ENCODE results near the gene ZNF683. TPM values are rescaled to one million over a fixed set of nuclear protein-coding genes. Genes with fewer than 3 reads are reported as not detected.

Gene ZNF683
- total and polyA plus RNA-seq, 4 donors, result 0.09 to 0.17 TPM; not detected in 2

DNA sequence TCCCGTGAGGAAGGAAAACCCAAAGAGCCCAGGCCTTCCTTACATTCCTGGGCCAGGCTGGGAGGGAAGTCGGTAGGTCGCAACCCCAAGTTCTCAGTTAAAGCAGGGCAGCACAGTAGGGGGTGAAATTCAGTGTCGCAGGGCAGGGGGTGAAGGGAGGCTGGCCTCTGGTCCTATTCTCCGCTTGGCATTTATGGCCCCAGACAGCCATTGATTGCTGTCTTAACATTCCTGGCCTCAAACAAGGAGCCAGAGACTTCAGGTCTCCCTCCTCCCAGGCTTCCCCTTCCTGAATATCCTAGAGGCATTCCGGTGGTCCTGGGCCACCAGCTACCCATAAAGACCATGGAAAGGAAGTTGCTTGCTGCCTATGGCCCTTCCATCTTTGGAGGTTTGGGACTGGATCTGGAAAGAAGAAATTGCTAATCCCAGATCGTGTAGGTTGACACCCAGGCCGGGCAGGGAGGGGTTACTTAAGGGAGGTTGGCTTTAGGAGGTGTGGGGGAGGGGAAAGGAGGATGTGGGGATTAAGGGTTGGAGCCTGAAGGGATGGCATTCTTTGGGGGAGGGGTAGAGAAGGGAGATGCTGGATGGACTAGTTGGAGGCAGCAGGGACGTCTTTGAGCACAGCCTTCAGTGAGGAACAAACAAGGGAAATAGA, 39.8 kb upstream of the ZNF683 start:
- TF ChIP-seq TAF1 (conservative IDR thresholded peaks at IDR 0.05), result no peak
- no peak for TF ChIP-seq YY1 (IDR thresholded peaks at IDR 0.05)
- TF ChIP-seq, protein P1, sequence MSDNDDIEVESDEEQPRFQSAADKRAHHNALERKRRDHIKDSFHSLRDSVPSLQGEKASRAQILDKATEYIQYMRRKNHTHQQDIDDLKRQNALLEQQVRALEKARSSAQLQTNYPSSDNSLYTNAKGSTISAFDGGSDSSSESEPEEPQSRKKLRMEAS (IDR thresholded peaks at IDR 0.05), result no peak
- TF ChIP-seq GABPA (IDR thresholded peaks at IDR 0.05 in 1 of 2, conservative IDR thresholded peaks at IDR 0.05 in 1 of 2), result no peak
- TF ChIP-seq, protein P2, sequence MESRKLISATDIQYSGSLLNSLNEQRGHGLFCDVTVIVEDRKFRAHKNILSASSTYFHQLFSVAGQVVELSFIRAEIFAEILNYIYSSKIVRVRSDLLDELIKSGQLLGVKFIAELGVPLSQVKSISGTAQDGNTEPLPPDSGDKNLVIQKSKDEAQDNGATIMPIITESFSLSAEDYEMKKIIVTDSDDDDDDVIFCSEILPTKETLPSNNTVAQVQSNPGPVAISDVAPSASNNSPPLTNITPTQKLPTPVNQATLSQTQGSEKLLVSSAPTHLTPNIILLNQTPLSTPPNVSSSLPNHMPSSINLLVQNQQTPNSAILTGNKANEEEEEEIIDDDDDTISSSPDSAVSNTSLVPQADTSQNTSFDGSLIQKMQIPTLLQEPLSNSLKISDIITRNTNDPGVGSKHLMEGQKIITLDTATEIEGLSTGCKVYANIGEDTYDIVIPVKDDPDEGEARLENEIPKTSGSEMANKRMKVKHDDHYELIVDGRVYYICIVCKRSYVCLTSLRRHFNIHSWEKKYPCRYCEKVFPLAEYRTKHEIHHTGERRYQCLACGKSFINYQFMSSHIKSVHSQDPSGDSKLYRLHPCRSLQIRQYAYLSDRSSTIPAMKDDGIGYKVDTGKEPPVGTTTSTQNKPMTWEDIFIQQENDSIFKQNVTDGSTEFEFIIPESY (IDR thresholded peaks at IDR 0.05), result no peak
- DNase-seq (ENCODE audit: low spot score), result no peak
- peaks cover 3 to 16% (median 10%) of the 10 kb centered on the region in 4 donors for H3K27me3 ChIP-seq (ENCODE audit: control insufficient read depth in 4 of 4, insufficient read depth in 4 of 4, low read length in 3 of 4)
- H3K27ac ChIP-seq (ENCODE audit: low read depth in 1 of 2, low read length in 2 of 2), result no peak overlapping the region
- peaks cover 0 to 5% (median 0%) of the 10 kb centered on the region in 4 donors for H3K4me1 ChIP-seq (ENCODE audit: control insufficient read depth in 4 of 4, insufficient read depth in 4 of 4, low read length in 3 of 4)
- 17% methylated on average over 9 of the region's 9 CpGs for WGBS
- no peak overlapping the region for H3K4me3 ChIP-seq (ENCODE audit: low read depth in 1 of 3, low read length in 3 of 3)
- H3K9me3 ChIP-seq (ENCODE audit: control insufficient read depth in 4 of 4, low read length in 3 of 4), result no peaks in the 10 kb centered on the region
- no peak overlapping the region for H3K9ac ChIP-seq (ENCODE audit: low read depth in 1 of 2, low read length in 2 of 2)
- no peaks in the 10 kb centered on the region for H3K36me3 ChIP-seq (ENCODE audit: control insufficient read depth in 4 of 4, insufficient read depth in 3 of 4, low read depth in 1 of 4, low read length in 3 of 4)

DNA sequence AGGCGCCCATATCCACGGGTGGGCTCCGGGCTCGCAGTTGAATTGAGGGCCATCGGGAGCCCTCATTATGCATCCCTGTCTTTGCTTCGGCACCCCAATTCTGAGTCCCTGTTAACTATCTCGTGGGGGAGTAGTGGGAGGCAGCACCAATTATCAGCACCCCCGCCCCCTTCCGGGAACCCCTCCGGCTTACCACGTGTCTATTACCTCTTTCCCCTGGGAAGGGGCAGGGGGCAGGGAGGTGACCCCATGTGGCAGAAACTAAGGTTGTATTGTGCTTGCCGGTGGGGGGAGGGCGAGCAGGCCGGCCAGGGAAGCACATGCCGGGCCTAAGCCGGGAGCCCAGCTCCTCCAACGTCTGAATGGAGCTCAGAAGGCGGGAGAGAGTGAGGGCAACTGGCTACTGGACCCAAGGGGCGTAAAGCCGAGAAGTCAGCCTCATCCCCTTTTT, 39.1 kb upstream of the ZNF683 start:
- Histone ChIP-seq H3K9me3 (ENCODE audit: control insufficient read depth in 4 of 4, low read length in 3 of 4) (no peaks in the 10 kb centered on the region), H3K4me3 (ENCODE audit: low read depth in 1 of 3, low read length in 3 of 3) (no peak overlapping the region), H3K4me1 (ENCODE audit: control insufficient read depth in 4 of 4, insufficient read depth in 4 of 4, low read length in 3 of 4) (peaks cover 0 to 5% (median 0%) of the 10 kb centered on the region in 4 donors), H3K27ac (ENCODE audit: low read depth in 1 of 2, low read length in 2 of 2) (no peak overlapping the region), H3K36me3 (ENCODE audit: control insufficient read depth in 4 of 4, insufficient read depth in 3 of 4, low read depth in 1 of 4, low read length in 3 of 4) (no peaks in the 10 kb centered on the region), H3K9ac (ENCODE audit: low read depth in 1 of 2, low read length in 2 of 2) (no peak overlapping the region), H3K27me3 (ENCODE audit: control insufficient read depth in 4 of 4, insufficient read depth in 4 of 4, low read length in 3 of 4) (peaks cover 3 to 16% (median 10%) of the 10 kb centered on the region in 4 donors)
- DNase-seq (ENCODE audit: low spot score), result no peak
- 9% methylated on average over 20 of the region's 20 CpGs for WGBS
- TF ChIP-seq EGR1 (IDR thresholded peaks at IDR 0.05; ENCODE audit: low read depth in 2 of 2) (no peak), TAF1 (conservative IDR thresholded peaks at IDR 0.05) (no peak), RAD21 (IDR thresholded peaks at IDR 0.05) (no peak), RXRA (IDR thresholded peaks at IDR 0.05) (no peak), NR2F2 (IDR thresholded peaks at IDR 0.05) (no peak), FOXA1 (IDR thresholded peaks at IDR 0.05) (no peak), YY1 (IDR thresholded peaks at IDR 0.05) (no peak), HNF4A (conservative IDR thresholded peaks at IDR 0.05) (no peak), HNF4G (IDR thresholded peaks at IDR 0.05) (no peak), FOXA2 (IDR thresholded peaks at IDR 0.05) (no peak), SP1 (IDR thresholded peaks at IDR 0.05) (no peak), GABPA (IDR thresholded peaks at IDR 0.05 in 1 of 2, conservative IDR thresholded peaks at IDR 0.05 in 1 of 2) (no peak), JUND (IDR thresholded peaks at IDR 0.05) (no peak)
- TF ChIP-seq, protein P2 (IDR thresholded peaks at IDR 0.05), result no peak
- TF ChIP-seq, protein P3, sequence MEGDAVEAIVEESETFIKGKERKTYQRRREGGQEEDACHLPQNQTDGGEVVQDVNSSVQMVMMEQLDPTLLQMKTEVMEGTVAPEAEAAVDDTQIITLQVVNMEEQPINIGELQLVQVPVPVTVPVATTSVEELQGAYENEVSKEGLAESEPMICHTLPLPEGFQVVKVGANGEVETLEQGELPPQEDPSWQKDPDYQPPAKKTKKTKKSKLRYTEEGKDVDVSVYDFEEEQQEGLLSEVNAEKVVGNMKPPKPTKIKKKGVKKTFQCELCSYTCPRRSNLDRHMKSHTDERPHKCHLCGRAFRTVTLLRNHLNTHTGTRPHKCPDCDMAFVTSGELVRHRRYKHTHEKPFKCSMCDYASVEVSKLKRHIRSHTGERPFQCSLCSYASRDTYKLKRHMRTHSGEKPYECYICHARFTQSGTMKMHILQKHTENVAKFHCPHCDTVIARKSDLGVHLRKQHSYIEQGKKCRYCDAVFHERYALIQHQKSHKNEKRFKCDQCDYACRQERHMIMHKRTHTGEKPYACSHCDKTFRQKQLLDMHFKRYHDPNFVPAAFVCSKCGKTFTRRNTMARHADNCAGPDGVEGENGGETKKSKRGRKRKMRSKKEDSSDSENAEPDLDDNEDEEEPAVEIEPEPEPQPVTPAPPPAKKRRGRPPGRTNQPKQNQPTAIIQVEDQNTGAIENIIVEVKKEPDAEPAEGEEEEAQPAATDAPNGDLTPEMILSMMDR (IDR thresholded peaks at IDR 0.05; ENCODE audit: low read depth, low read length, missing input control), result no peak
- TF ChIP-seq, protein P4, sequence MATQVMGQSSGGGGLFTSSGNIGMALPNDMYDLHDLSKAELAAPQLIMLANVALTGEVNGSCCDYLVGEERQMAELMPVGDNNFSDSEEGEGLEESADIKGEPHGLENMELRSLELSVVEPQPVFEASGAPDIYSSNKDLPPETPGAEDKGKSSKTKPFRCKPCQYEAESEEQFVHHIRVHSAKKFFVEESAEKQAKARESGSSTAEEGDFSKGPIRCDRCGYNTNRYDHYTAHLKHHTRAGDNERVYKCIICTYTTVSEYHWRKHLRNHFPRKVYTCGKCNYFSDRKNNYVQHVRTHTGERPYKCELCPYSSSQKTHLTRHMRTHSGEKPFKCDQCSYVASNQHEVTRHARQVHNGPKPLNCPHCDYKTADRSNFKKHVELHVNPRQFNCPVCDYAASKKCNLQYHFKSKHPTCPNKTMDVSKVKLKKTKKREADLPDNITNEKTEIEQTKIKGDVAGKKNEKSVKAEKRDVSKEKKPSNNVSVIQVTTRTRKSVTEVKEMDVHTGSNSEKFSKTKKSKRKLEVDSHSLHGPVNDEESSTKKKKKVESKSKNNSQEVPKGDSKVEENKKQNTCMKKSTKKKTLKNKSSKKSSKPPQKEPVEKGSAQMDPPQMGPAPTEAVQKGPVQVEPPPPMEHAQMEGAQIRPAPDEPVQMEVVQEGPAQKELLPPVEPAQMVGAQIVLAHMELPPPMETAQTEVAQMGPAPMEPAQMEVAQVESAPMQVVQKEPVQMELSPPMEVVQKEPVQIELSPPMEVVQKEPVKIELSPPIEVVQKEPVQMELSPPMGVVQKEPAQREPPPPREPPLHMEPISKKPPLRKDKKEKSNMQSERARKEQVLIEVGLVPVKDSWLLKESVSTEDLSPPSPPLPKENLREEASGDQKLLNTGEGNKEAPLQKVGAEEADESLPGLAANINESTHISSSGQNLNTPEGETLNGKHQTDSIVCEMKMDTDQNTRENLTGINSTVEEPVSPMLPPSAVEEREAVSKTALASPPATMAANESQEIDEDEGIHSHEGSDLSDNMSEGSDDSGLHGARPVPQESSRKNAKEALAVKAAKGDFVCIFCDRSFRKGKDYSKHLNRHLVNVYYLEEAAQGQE (IDR thresholded peaks at IDR 0.05), result no peak
- TF ChIP-seq, protein P5, sequence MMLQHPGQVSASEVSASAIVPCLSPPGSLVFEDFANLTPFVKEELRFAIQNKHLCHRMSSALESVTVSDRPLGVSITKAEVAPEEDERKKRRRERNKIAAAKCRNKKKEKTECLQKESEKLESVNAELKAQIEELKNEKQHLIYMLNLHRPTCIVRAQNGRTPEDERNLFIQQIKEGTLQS (IDR thresholded peaks at IDR 0.05), result no peak
- TF ChIP-seq, protein P1 (IDR thresholded peaks at IDR 0.05), result no peak

Measured in liver (tissue), 9 donors.